Gastroesophageal sphincter (tissue), 4 donors: ENCODE measurements around the gene CHD5. TPM values are rescaled to one million over a fixed set of nuclear protein-coding genes. Genes with fewer than 3 reads are reported as not detected.

Experiments used
- ATAC-seq: fragments of 150-250 bp; one replicate; pipeline ENCODE4 v1.9.1; 2016; ENCODE audit warnings: mild to moderate bottlenecking, moderate library complexity
- H3K27ac ChIP-seq, 4 donors: fragments of 200-600 bp; sonication (generic) in 3 of 4; 1 replicate in 3 of 4; 2 replicates in 1 of 4; pipeline ENCODE4 v1.5.1; 2016 to 2019
- H3K27me3 ChIP-seq: fragments of 200-600 bp; sonication (generic); one replicate; pipeline ENCODE4 v1.5.1; 2019
- H3K36me3 ChIP-seq, 2 donors: fragments of 200-600 bp; sonication (generic); one replicate each; pipeline ENCODE4 v1.5.1; 2019; ENCODE audit warnings: control low read depth in 1 of 2
- H3K4me1 ChIP-seq, 3 donors: fragments of 200-600 bp; sonication (generic); 1 replicate in 2 of 3; 2 replicates in 1 of 3; pipeline ENCODE4 v1.5.1; 2016 to 2019; ENCODE audit warnings: control low read depth in 2 of 3
- H3K4me3 ChIP-seq, 2 donors: fragments of 200-600 bp; sonication (generic); one replicate each; pipeline ENCODE4 v1.5.1; 2019; ENCODE audit warnings: mild to moderate bottlenecking in 1 of 2, moderate library complexity in 1 of 2
- H3K9me3 ChIP-seq, 3 donors: fragments of 200-600 bp; sonication (generic); one replicate each; pipeline ENCODE4 v1.5.1; 2017 to 2019; ENCODE audit warnings: control low read depth in 2 of 3
- EP300 ChIP-seq: sonication (generic); formaldehyde crosslinking; IDR thresholded peaks from one replicate; pipeline ENCODE4 v1.6.1; 2017; ENCODE audit warnings: antibody characterized with exemption, mild to moderate bottlenecking
- POLR2A ChIP-seq, 2 donors: fragments of 450-650 bp; IDR thresholded peaks; one replicate each; pipeline ENCODE4 v1.6.1; 2017; ENCODE audit warnings: antibody characterized with exemption in 2 of 2, mild to moderate bottlenecking in 2 of 2, moderate library complexity in 1 of 2
- POLR2AphosphoS5 ChIP-seq: sonication (generic); formaldehyde crosslinking; IDR thresholded peaks from one replicate; pipeline ENCODE4 v1.6.1; 2017; ENCODE audit warnings: antibody characterized with exemption
- WGBS, 2 donors: methylation state at CpG; one replicate each; pipeline ENCODE4 v1.1.5; 2018; ENCODE audit warnings: low coverage in 1 of 2; 5-methylcytosine and 5-hydroxymethylcytosine counted together
- total RNA-seq, 4 donors: library from RNA; depleted of rRNA; stranded (reverse); fragments of >200 nt; gene quantifications; one replicate each; pipeline ENCODE4 v1.1.0, GENCODE V29; 2016
- TF ChIP-seq, protein P1 (sequence below), 4 experiments: fragments of 200-600 bp in 2 of 4; fragments of 450-650 bp in 2 of 4; sonication (generic) in 1 of 4; IDR thresholded peaks; one replicate each; pipeline ENCODE4 v1.5.1; 2017 to 2019; ENCODE audit warnings: antibody characterized with exemption in 4 of 4, mild to moderate bottlenecking in 2 of 4, moderate library complexity in 2 of 4

Gene CHD5
- total RNA-seq, 4 donors from 2014 or later: 4.4 to 34.9 (median 9.2) TPM

- H3K27me3 ChIP-seq: peaks cover 54% of the 10 kb centered on the region
- 0% methylated on average over 5 of the region's 92 CpGs; no CpG with 5 or more reads in 1 of the 2 donors for WGBS, 2 donors
These were observed 451 bp downstream of the CHD5 start for GRCh38 chr1:6179564-6180175.

DNA sequence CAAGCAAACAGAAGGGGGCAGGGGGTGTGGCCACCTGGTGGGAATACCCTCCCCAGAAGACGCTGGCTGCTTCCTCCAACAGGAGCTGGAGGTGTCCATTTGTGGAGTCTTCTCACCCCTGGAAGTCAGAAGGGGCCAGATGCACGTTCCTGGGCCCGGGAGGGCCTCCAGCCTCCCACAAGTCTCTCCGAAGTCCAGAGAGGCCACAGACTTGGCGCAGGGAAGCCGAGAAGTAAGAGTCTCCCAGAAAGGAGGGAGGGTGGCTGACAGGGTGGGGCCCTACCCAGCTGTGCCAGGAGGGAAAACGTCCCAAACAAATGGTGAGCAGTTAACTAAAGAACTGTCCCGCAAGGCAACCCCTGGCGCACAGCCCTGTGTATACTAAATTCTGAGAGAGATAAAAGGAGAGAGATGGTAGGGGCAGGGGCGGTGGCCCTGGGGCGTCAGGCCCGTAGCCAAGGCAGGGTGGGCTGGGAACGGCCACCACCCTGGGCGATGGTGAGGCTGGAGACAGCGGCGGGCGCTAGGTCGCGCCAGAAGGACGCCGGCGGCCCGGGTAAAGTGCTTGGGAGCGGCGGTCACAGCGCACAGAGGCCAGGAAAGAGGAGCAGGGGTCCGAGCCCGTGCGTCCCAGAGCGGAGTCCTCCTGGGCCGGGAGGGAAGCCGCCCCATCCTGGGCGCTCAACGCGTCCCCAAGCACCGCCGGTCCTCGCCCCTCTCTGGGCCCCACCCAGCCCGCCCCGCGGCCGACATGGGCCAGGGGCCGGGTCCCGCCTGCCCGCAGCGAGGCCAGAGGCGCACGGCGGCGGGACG is 1.2 kb downstream of the CHD5 start:
- 0 to 1% methylated on average over 20 to 32 of the region's 51 CpGs for WGBS, 2 donors
- Histone ChIP-seq H3K27me3 (peaks cover 54% of the 10 kb centered on the region), H3K27ac (peak overlapping the region in 3 of 4 donors; percentile 44 to 76 (median 70)), H3K4me1 (peaks cover 0 to 36% (median 18%) of the 10 kb centered on the region in 3 donors), H3K4me3 (peak overlapping the region; percentile 7 to 56), H3K36me3 (no peaks in the 10 kb centered on the region), H3K9me3 (no peaks in the 10 kb centered on the region)
- peak; percentile 3 for ATAC-seq
- TF ChIP-seq POLR2A (IDR thresholded peaks at IDR 0.05): no peak
- no peak for TF ChIP-seq EP300
- TF ChIP-seq, protein P1, sequence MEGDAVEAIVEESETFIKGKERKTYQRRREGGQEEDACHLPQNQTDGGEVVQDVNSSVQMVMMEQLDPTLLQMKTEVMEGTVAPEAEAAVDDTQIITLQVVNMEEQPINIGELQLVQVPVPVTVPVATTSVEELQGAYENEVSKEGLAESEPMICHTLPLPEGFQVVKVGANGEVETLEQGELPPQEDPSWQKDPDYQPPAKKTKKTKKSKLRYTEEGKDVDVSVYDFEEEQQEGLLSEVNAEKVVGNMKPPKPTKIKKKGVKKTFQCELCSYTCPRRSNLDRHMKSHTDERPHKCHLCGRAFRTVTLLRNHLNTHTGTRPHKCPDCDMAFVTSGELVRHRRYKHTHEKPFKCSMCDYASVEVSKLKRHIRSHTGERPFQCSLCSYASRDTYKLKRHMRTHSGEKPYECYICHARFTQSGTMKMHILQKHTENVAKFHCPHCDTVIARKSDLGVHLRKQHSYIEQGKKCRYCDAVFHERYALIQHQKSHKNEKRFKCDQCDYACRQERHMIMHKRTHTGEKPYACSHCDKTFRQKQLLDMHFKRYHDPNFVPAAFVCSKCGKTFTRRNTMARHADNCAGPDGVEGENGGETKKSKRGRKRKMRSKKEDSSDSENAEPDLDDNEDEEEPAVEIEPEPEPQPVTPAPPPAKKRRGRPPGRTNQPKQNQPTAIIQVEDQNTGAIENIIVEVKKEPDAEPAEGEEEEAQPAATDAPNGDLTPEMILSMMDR (IDR thresholded peaks at IDR 0.05): no peak
- TF ChIP-seq POLR2AphosphoS5: no peak

More at GRCh38 chr1:6179564-6180175, 451 bp downstream of the CHD5 start:
- TF ChIP-seq POLR2AphosphoS5: no peak
- no peak for TF ChIP-seq POLR2A (IDR thresholded peaks at IDR 0.05)
- no peak for TF ChIP-seq EP300
- TF ChIP-seq, protein P1 (IDR thresholded peaks at IDR 0.05): no peak
- Histone ChIP-seq H3K36me3 (peaks cover 0 to 7% of the 10 kb centered on the region in 2 donors), H3K9me3 (no peaks in the 10 kb centered on the region), H3K27ac (peak overlapping the region in 3 of 4 donors; percentile 71 to 76 (median 75)), H3K4me3 (peak overlapping the region; percentile 35 to 56), H3K4me1 (peaks cover 0 to 40% (median 18%) of the 10 kb centered on the region in 3 donors)
- ATAC-seq: peak; percentile 20

DNA sequence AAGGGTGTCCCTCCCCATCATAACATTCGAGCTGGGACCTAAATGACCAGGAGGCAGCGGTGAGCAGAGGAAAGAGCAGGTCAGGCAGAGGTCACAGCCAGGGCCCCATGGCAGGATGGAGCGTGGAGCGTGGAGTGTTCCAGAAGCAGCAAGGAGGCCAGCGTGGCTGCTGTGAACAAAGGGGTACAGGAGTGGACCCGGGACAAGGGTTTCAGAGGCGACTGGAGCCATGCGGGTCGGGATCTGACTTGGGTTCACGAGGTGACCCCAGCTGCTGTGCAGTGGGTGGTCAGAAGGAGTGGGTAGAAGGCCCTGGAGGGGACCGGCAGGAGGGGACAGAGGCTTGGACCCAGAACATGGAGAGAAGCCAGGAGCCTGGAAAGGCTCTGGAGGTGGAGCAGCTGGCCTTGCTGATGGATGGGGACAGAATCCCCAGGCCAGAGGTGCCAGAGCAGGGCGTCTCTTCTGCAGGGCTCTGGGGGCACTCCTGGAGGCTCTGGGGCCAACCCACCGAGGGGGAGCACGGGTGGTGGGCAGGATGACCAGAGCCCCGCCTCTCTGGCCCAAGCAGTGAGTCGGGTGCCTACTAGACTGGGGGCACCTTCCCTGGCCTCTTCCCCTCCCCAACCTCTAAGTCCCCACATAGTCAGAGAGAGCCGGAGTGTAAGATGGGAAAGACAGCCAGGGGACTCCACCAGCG is 2.3 kb downstream of the CHD5 start:
- TF ChIP-seq EP300 (no peak), POLR2A (IDR thresholded peaks at IDR 0.05) (no peak), POLR2AphosphoS5 (no peak)
- TF ChIP-seq, protein P1 (IDR thresholded peaks at IDR 0.05): no peak
- Histone ChIP-seq H3K27me3 (peaks cover 62% of the 10 kb centered on the region), H3K4me1 (peaks cover 0 to 36% (median 18%) of the 10 kb centered on the region in 3 donors), H3K36me3 (no peaks in the 10 kb centered on the region), H3K27ac (no peak overlapping the region), H3K4me3 (no peak overlapping the region), H3K9me3 (no peaks in the 10 kb centered on the region)
- no peak for ATAC-seq
- 56 to 81% methylated on average over 3 to 8 of the region's 18 CpGs for WGBS, 2 donors

DNA sequence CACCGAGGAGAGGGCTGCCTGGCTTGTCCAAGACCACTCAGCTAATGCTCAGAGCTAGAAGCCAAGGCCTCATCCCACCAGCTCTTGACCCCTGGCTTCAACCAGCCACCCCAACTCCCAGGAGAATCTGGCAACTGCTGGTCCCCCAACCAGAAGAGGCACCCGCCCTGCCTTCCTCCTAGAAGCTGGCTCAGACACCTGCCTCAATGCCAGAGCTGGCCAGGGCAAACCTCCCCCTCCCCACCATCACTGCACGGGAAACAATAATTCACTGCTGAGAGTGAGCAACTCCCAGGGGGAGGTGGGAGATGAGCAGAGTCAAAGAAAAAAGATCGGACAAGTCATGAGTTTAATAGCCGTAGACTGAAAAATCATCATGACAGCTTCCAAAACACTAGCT is 3.3 kb downstream of the CHD5 start:
- no peak for ATAC-seq
- peaks cover 0 to 36% (median 18%) of the 10 kb centered on the region in 3 donors for H3K4me1 ChIP-seq
- TF ChIP-seq, protein P1 (IDR thresholded peaks at IDR 0.05): no peak
- TF ChIP-seq POLR2AphosphoS5 (no peak), POLR2A (IDR thresholded peaks at IDR 0.05) (no peak), EP300 (no peak)
- H3K27ac ChIP-seq: no peak overlapping the region
- 73 to 83% methylated on average over 1 to 2 of the region's 5 CpGs for WGBS, 2 donors
- no peaks in the 10 kb centered on the region for H3K36me3 ChIP-seq
- peaks cover 71% of the 10 kb centered on the region for H3K27me3 ChIP-seq
- H3K4me3 ChIP-seq: no peak overlapping the region
- no peaks in the 10 kb centered on the region for H3K9me3 ChIP-seq
